Stimulated activated CD4-positive, alpha-beta T cell treated with anti-CD3 and anti-CD28 coated beads, TNF-alpha, amount 100 ng/mL, for 48 hours (primary cell): Measurements from ENCODE around the gene CDH11.

ENCODE experiments used
- DNase-seq, 3 donors: peaks; one replicate each; pipeline ENCODE4 v3.0.0-alpha.2; 2020; ENCODE audit warnings: low read depth in 3 of 3

Gene CDH11

GRCh38 chr16:64981568-64982281 is 140.1 kb downstream of the CDH11 start:
- DNase-seq = no peak

- no peak for DNase-seq
Measured at GRCh38 chr16:64977206-64977920, 144.5 kb downstream of the CDH11 start.

GRCh38 chr16:64975821-64976220 is 146.0 kb downstream of the CDH11 start:
- DNase-seq = no peak

- no peak for DNase-seq
Measured at GRCh38 chr16:64974381-64974780, 147.5 kb downstream of the CDH11 start.

GRCh38 chr16:64973171-64973570 is 148.7 kb downstream of the CDH11 start:
- no peak for DNase-seq

GRCh38 chr16:64971171-64971570 is 150.7 kb downstream of the CDH11 start:
- no peak for DNase-seq

- DNase-seq = no peak
Measured at GRCh38 chr16:64969221-64969620, 152.6 kb downstream of the CDH11 start.

- no peak for DNase-seq
Measured at GRCh38 chr16:64968539-64968938, 153.3 kb downstream of the CDH11 start.

- DNase-seq = no peak
Measured at GRCh38 chr16:64964126-64964540, 157.7 kb downstream of the CDH11 start.

- DNase-seq = no peak
Measured at GRCh38 chr16:64962786-64963185, 159.1 kb downstream of the CDH11 start.

- DNase-seq = no peak
Measured at GRCh38 chr16:64957246-64957645, 164.6 kb downstream of the CDH11 start.

- DNase-seq = no peak
Measured at GRCh38 chr16:64952177-64952576, 169.7 kb downstream of the CDH11 start.

GRCh38 chr16:64951193-64951592 is 170.7 kb downstream of the CDH11 start:
- DNase-seq = no peak

GRCh38 chr16:64950731-64951130 is 171.1 kb downstream of the CDH11 start:
- no peak for DNase-seq

- DNase-seq = no peak
Measured at GRCh38 chr16:64950262-64950661, 171.6 kb downstream of the CDH11 start.

- DNase-seq = no peak
Measured at GRCh38 chr16:64948056-64948455, 173.8 kb downstream of the CDH11 start.

- no peak for DNase-seq
Measured at GRCh38 chr16:64947651-64948050, 174.2 kb downstream of the CDH11 start.

GRCh38 chr16:64933885-64934284 is 188.0 kb downstream of the CDH11 start:
- DNase-seq = no peak

- DNase-seq = no peak
Measured at GRCh38 chr16:64926476-64926875, 195.4 kb downstream of the CDH11 start.

GRCh38 chr16:64925166-64925565 is 196.7 kb downstream of the CDH11 start:
- no peak for DNase-seq

GRCh38 chr16:64924086-64924485 is 197.8 kb downstream of the CDH11 start:
- DNase-seq = no peak

GRCh38 chr16:64919929-64920607 is 201.8 kb downstream of the CDH11 start:
- DNase-seq = no peak

- no peak for DNase-seq
Measured at GRCh38 chr16:64919141-64919540, 202.7 kb downstream of the CDH11 start.
